ENCODE data around the gene C1GALT1C1.

C1GALT1C1 gene

DNA sequence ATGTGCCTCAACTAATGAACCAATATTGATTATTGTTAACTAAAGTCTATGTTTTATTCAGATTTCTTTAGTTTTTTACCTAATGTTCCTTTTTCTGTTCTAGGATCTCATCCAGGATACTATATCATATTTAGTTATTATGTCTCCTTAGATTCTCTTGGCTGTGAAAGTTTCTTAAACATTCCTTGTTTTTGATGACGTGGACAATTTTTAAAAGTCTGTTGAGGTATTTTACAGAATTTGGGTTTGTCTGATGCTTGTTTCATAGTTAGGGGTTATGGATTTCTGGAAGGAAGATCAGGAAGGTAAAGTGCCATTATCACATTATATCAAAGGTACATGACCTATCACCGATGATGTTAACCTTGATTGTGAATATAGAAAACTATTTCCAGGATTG is 44.2 kb downstream of the C1GALT1C1 start:
- DNase-seq (ENCODE audit: low spot score) = no peak

Data from germinal center (tissue), 1 donor.